NCI-H1436 treated with DMSO at 0.1 percent for 48 hours (cell line): ENCODE data around the gene ABL2.
"Not testable (repeated sequence)": the region's sequence is repeated elsewhere in the genome, so short reads cannot be mapped to it uniquely, and the experiment has no call there.

Experiments
- DNase-seq: peaks from one replicate; lab custom pipeline; 2025; lab: John Stamatoyannopoulos, UW

The ABL2 gene

GRCh38 chr1:179213317-179213716, 16.2 kb downstream of the ABL2 start:
- not testable (repeated sequence) for DNase-seq

- DNase-seq = no peak
These were observed 20.6 kb downstream of the ABL2 start for GRCh38 chr1:179208681-179209477.

GRCh38 chr1:179206812-179207211, 22.7 kb downstream of the ABL2 start:
- no peak for DNase-seq

- no peak for DNase-seq
These were observed 24.2 kb downstream of the ABL2 start for GRCh38 chr1:179205284-179205683.

GRCh38 chr1:179202161-179202560, 27.3 kb downstream of the ABL2 start:
- DNase-seq = no peak

GRCh38 chr1:179200586-179200985, 28.9 kb downstream of the ABL2 start:
- DNase-seq = no peak

GRCh38 chr1:179197690-179198297, 31.7 kb downstream of the ABL2 start:
- no peak for DNase-seq

GRCh38 chr1:179195857-179196256, 33.6 kb downstream of the ABL2 start:
- not testable (repeated sequence) for DNase-seq

- DNase-seq = no peak
These were observed 34.1 kb downstream of the ABL2 start for GRCh38 chr1:179195376-179195775.

GRCh38 chr1:179194068-179194537, 35.4 kb downstream of the ABL2 start:
- DNase-seq = no peak

GRCh38 chr1:179190861-179191260, 38.6 kb downstream of the ABL2 start:
- no peak for DNase-seq

- DNase-seq = no peak
These were observed 41.6 kb downstream of the ABL2 start for GRCh38 chr1:179187735-179188471.

- no peak for DNase-seq
These were observed 42.4 kb downstream of the ABL2 start for GRCh38 chr1:179187043-179187442.

GRCh38 chr1:179184403-179184802, 45.1 kb downstream of the ABL2 start:
- no peak for DNase-seq

- no peak for DNase-seq
These were observed 45.6 kb downstream of the ABL2 start for GRCh38 chr1:179183857-179184256.

GRCh38 chr1:179178950-179179349, 50.5 kb downstream of the ABL2 start:
- DNase-seq = no peak

GRCh38 chr1:179178183-179178582, 51.3 kb downstream of the ABL2 start:
- no peak for DNase-seq

GRCh38 chr1:179177615-179178014, 51.9 kb downstream of the ABL2 start:
- DNase-seq = no peak

GRCh38 chr1:179177182-179177581, 52.3 kb downstream of the ABL2 start:
- no peak for DNase-seq

GRCh38 chr1:179175011-179175841, 54.3 kb downstream of the ABL2 start:
- DNase-seq = no peak

GRCh38 chr1:179170468-179170770, 59.1 kb downstream of the ABL2 start:
- DNase-seq = not testable (repeated sequence)
